GM18508 (cell line): ENCODE measurements around the gene NUDT4.

Experiments
- ATAC-seq: cut with Tn5 transposase; IDR thresholded peaks from one replicate; pipeline ENCODE4 v1.9.1; 2021; ENCODE audit warnings: moderate number of reproducible peaks; ENCODE audit not compliant: insufficient read depth, unreplicated experiment

NUDT4 gene

GRCh38 chr12:93449277-93449676 lies 71.6 kb downstream of the NUDT4 start:
- no peak for ATAC-seq

DNA sequence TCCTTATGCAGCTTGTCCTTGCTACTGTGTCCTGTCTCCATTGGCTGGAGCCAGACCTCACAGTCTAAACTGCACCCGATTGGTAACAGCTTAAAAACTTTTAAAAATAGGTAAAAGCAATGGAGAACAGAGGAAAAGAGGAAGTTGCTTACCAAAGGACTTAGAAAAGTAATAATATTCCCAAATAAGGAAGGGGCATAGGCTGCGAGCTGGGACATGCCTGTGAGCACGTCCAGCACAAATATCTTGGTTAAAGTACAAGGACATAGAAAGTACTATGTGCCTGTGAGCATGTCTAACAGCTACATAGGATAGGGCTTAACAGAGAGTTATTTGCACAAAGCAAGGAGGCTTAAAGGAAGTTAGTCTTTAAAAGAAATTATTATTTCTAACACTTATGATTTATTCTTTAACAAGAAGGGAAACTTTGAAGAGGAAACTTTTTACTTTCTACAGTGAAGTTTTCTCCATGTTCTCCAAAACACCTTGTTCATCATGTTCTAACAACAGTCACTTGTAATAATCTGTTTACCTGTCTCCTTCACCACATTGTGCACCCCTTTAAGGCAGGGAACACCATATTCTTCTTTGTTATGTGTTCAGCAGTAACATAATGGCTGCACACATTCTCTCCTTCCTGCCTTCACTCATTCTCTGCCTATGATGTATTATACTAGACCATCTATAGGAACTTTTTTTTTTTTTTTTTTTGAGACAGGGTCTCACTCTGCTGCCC lies 73.9 kb downstream of the NUDT4 start:
- ATAC-seq = no peak

DNA sequence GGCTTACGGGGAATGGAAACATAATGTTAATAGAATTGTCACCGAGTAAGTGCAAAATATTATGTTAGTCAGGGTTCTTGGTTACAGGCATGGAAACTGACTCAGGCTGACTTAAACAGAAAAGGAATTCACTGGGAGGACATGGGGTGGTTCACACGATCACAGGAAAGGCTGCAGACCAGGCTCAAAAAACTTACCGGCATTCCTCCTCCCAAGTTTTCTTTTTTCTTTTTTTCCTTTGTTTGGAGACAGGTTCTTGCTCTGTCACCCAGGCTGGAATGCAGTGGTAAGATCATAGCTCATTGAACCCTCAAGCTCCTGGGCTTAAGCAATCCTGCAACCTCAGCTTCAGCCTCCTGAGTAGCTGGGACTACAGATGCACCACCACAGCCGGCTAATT lies 75.9 kb downstream of the NUDT4 start:
- no peak for ATAC-seq

DNA sequence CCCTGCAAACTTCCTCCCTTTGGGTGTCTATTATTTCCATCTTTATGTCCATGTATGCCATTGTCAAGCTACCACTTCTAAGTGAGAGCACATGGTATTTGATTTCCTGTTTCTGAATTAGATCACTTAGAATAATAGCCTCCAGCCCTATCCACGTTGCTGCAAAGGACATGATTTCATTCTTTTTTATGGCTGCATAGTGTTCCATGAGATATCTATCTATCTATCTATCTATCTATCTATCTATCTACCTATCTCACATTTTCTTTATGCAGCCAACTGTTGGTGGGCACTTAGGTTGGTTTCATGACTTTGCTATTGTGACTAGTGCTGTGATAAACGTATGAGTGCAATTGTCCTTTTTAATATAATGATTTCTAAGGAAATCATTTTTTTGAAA lies 78.4 kb downstream of the NUDT4 start:
- no peak for ATAC-seq
